Measurements from ENCODE around the gene GAL3ST2. TPM values are rescaled to one million over a fixed set of nuclear protein-coding genes. Genes with fewer than 3 reads are reported as not detected.

GAL3ST2 gene
- total RNA-seq, 1 experiment from 2014 or later, result not detected

DNA sequence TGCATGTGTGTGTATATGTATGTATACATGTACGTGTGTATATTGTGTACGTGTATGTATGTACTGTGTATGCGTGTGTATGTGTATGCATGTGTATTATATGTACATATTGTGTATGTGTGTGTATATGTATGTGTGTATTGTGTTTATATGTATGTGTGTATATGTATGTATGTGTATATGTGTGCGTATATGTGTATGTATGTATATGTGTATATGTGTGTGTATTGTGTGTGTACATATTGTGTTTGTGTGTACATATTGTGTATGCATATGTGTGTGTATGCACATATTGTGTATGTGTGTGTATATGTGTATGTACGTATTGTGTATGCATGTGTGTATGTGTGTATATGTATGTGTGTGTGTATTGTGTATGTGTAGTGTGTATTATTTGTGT lies 16.8 kb downstream of the GAL3ST2 start:
- Histone ChIP-seq H3K9me3 (ENCODE audit: low read length) (no peaks in the 10 kb centered on the region), H3K27me3 (ENCODE audit: low read length) (no peaks in the 10 kb centered on the region), H3K79me2 (ENCODE audit: low read length) (no peaks in the 10 kb centered on the region), H4K20me1 (ENCODE audit: low read length) (no peaks in the 10 kb centered on the region), H2AFZ (ENCODE audit: low read length) (no peak overlapping the region), H3K4me1 (ENCODE audit: insufficient read depth, low read length) (no peaks in the 10 kb centered on the region), H3K9me2 (replicated peaks; ENCODE audit: low read length) (no peaks in the 10 kb centered on the region), H3K27ac (ENCODE audit: low read length) (no peak overlapping the region), H3F3A (ENCODE audit: low read length, unreplicated experiment) (no peaks in the 10 kb centered on the region), H3K4me3 (ENCODE audit: low read length) (no peak overlapping the region), H3K4me2 (ENCODE audit: low read length) (no peak overlapping the region), H3K36me3 (ENCODE audit: low read depth, low read length) (no peaks in the 10 kb centered on the region), H3K9ac (ENCODE audit: low read length) (no peak overlapping the region)
- DNase-seq, result no peak
- no peak for ATAC-seq
- ChIA-PET POLR2A (ENCODE audit: unreplicated experiment) (no interaction called here), CTCF (no interaction called here)
- no TSS peak for BruUV-seq (replicated peaks)
- TF ChIP-seq EZH2phosphoT487 (IDR thresholded peaks at IDR 0.05; ENCODE audit: borderline replicate concordance, low read length) (no peak), EZH2 (IDR thresholded peaks at IDR 0.05; ENCODE audit: low read length, unreplicated experiment) (no peak)
- TF ChIP-seq, protein P1, sequence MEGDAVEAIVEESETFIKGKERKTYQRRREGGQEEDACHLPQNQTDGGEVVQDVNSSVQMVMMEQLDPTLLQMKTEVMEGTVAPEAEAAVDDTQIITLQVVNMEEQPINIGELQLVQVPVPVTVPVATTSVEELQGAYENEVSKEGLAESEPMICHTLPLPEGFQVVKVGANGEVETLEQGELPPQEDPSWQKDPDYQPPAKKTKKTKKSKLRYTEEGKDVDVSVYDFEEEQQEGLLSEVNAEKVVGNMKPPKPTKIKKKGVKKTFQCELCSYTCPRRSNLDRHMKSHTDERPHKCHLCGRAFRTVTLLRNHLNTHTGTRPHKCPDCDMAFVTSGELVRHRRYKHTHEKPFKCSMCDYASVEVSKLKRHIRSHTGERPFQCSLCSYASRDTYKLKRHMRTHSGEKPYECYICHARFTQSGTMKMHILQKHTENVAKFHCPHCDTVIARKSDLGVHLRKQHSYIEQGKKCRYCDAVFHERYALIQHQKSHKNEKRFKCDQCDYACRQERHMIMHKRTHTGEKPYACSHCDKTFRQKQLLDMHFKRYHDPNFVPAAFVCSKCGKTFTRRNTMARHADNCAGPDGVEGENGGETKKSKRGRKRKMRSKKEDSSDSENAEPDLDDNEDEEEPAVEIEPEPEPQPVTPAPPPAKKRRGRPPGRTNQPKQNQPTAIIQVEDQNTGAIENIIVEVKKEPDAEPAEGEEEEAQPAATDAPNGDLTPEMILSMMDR (conservative IDR thresholded peaks at IDR 0.05; ENCODE audit: low read depth, low read length), result no peak
- intact Hi-C loops (cut with micrococcal nuclease), result no loop called here

DNA sequence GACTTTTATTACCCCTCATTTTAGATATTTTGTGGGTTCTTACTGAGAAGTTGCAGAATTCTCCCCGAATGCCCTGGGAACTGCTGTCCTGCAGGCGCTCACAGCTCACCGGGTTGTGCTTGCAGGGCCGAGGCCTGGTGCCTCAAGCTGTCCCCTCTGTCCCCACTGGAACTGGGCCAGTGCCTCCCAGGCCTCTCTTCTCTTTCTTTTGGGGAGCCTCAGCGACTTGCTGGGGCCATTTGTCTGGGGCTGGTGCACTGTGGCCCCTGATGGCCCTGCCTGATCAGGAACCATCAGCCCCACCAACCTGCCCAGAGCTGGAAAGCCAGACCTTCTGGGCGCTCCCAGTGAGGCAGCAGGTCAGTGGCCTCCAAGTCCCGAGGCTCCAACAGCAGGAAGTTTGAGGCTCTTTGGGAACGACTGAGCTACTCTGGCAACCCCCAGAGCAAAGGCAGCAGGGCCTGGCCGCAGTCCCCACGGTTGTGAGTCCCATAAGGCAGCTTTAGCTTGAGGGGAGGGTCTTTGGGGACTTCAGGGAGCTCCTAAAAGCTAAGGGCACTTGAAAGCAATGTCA lies 17.7 kb downstream of the GAL3ST2 start:
- TF ChIP-seq EZH2 (IDR thresholded peaks at IDR 0.05; ENCODE audit: low read length, unreplicated experiment), result no peak
- TF ChIP-seq, protein P1 (conservative IDR thresholded peaks at IDR 0.05; ENCODE audit: low read depth, low read length), result no peak
- TF ChIP-seq EZH2phosphoT487 (IDR thresholded peaks at IDR 0.05; ENCODE audit: borderline replicate concordance, low read length), result no peak
- no peaks in the 10 kb centered on the region for H3K27me3 ChIP-seq (ENCODE audit: low read length)
- CTCF ChIA-PET, result no interaction called here
- no peaks in the 10 kb centered on the region for H4K20me1 ChIP-seq (ENCODE audit: low read length)
- BruUV-seq (replicated peaks), result no TSS peak
- no peaks in the 10 kb centered on the region for H3F3A ChIP-seq (ENCODE audit: low read length, unreplicated experiment)
- no peaks in the 10 kb centered on the region for H3K36me3 ChIP-seq (ENCODE audit: low read depth, low read length)
- H3K4me3 ChIP-seq (ENCODE audit: low read length), result no peak overlapping the region
- H2AFZ ChIP-seq (ENCODE audit: low read length), result no peak overlapping the region
- no peaks in the 10 kb centered on the region for H3K79me2 ChIP-seq (ENCODE audit: low read length)
- ATAC-seq (no peak), DNase-seq (no peak)
- H3K9me3 ChIP-seq (ENCODE audit: low read length), result no peaks in the 10 kb centered on the region
- no peak overlapping the region for H3K9ac ChIP-seq (ENCODE audit: low read length)
- no peaks in the 10 kb centered on the region for H3K9me2 ChIP-seq (replicated peaks; ENCODE audit: low read length)
- POLR2A ChIA-PET (ENCODE audit: unreplicated experiment), result interaction anchor here (0.6 kb wide), 1 partner anchor 52 kb away, joined by 3 read pairs; no protein-coding TSS in a partner anchor
- H3K4me1 ChIP-seq (ENCODE audit: insufficient read depth, low read length), result no peaks in the 10 kb centered on the region
- H3K27ac ChIP-seq (ENCODE audit: low read length), result no peak overlapping the region
- H3K4me2 ChIP-seq (ENCODE audit: low read length), result no peak overlapping the region
- intact Hi-C loops (cut with micrococcal nuclease), result no loop called here

Data from PC-3 (cell line).